Activated CD4-positive, alpha-beta T cell treated with anti-CD3 and anti-CD28 coated beads, Interleukin-2, amount 50 U/mL, for 48 hours (primary cell): ENCODE results near the gene SPRR2G.
"Not testable (repeated sequence)": the region's sequence is repeated elsewhere in the genome, so short reads cannot be mapped to it uniquely, and the experiment has no call there.

Experiments
- DNase-seq, 2 experiments: peaks; one replicate each; pipeline ENCODE4 v3.0.0-alpha.2; 2020

The SPRR2G gene

GRCh38 chr1:153112454-153112853 lies 38.2 kb downstream of the SPRR2G start:
- DNase-seq, result not testable (repeated sequence)

- DNase-seq, result no peak
Measured at GRCh38 chr1:153100245-153100644, 50.4 kb downstream of the SPRR2G start.
